Stimulated activated CD8-positive, alpha-beta memory T cell treated with anti-CD3 and anti-CD28 coated beads, Interleukin-15, amount 100 ng/mL, for 48 hours (primary cell): ENCODE measurements around the gene LZTR1.

Experiments used
- DNase-seq, 2 donors: peaks; one replicate each; pipeline ENCODE4 v3.0.0-alpha.2; 2020; ENCODE audit warnings: low read depth in 2 of 2

LZTR1 gene

DNA sequence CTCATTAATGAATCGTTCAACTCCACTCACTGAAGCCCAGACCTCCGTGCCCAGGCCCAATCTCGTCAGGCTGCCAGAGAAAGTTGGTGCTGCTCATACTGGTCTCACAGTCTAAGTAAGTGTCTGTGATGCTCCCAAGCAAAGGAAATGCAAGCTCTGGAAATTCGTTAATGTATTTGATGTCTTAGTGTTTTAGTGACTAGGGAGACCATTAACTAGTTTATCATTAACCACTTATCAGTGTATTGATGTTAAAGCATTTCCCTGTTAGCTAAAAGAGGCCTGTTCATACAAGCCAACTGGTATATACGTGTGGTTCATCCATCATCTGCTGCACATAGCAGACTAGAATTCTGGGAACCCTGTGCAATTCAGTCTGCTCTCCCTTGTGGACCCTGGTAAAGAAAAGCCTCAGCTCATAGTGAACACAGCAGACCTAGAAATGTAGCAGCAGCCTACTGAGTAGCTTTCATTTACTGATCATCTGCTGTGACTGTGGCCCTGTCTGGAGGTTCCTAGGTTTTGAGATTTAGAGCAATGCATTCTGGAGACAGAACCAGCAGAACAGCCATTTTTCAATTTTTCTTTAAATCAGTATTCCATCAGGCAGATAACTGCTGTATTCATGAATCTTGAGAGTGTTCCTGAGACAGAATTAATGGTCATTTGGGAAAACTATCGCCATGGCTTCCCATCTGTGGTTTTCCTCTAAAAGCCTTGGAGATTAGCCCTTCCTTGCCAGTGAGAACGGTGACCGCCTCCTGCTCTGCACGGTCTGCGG is 30.8 kb upstream of the LZTR1 start:
- no peak for DNase-seq

DNA sequence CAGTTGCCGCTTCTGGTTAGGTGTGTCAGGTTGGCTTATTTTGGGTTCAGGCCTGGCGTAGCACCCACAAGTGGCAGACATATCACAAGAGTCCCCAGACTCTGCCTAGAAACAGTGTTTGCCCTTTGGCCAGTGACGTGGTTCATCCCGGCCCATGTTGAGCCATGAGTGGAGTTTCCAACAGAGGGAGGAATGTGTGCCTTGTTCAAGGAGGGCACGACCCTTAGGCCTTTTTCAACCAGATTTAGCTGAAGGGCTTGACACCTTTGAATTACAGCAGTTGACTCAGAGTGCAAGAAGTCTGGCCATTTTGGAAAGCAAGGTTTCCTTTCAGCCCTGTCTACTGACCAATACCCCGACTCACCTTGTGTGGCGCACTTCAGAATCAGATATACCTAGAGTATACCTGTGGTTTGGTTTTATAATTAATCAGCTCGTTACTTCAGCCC is 30.1 kb upstream of the LZTR1 start:
- DNase-seq = no peak

DNA sequence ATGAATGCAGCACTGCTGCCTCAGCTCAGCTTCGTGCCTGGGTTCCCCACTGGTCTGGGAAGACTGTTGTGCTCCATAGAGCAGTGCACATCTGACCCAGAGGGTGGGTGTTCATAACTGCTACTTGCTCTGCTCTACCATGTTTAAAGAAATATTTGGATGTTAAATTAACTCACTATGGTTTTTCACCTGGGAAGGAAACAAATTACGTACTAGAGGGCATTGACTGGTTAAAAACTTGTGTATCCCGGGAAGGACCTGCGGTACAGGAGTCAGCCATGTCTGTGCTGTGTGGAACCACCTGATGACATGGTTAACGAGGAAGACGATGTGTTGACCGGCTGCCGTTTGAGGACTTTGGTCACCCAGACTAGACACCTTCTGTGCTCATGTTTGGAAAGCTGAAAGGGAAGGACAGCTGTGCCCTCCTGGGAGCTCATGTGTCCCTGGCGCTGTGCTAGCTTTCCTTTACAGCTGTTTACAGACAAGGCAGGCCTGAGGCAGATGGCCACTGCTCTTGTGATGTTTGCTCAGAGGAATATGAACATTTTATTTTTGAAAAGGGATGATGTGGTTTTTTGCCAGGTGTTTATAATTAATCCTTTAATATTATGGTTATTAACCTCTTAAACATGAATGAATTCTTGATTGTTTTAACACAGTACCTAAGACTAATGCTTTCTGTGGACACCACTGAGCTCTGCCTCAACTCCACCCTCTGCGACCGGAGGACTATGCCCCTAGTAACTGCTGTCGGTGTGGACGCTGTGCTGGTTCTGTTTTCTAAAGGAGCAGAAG is 29.4 kb upstream of the LZTR1 start:
- DNase-seq = no peak

DNA sequence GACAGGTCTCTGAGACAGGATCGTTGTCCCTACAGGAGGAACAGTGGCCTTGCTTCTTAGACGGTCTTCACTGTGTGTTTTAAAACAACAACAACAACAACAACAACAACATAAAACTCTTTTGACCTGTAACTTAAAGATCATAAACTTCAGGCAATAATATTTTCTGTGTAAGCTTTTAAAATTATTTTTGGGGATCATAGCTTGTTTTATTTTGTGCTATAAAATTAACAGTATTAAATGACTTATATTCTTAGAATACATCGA is 28.8 kb upstream of the LZTR1 start:
- DNase-seq = no peak

DNA sequence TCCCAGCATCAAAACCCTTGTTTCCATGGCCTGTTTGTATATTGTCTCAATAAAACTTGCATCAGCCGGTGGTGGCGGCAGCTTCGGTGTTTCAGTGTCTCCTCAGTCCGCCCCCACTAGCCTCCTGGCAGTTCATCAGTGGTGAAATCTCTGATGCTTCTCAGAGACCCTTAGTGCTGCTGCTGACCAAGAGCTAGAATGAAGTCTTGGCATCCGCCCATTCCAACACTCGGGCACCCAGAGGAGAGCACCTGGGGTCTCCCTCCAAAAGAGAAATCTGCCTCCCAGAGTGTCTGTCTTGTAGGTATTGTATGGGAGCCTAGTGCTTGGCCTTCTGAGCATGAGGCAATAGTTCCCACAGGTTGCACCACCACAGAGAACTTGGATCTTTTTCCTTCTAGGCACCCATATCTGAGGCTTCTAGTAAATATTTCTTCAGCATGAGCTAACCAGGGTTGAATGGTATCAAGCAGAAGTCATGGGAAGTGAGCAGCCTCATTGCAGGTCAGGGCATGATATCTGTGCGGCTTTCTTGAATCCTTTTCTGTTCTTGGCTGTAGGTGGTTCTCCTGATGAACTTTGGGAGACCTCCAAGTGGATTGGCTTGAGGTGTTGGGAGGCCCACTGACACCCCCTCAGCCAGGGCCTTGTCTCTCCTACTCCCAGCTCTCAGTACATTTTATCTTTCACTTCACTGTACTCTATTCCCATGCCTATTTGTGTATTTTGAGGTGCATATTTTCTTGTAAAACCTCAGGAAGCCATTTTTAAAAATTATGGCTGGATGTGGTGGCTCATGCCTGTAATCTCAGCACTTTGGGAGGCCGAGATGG is 28.2 kb upstream of the LZTR1 start:
- DNase-seq = no peak

DNA sequence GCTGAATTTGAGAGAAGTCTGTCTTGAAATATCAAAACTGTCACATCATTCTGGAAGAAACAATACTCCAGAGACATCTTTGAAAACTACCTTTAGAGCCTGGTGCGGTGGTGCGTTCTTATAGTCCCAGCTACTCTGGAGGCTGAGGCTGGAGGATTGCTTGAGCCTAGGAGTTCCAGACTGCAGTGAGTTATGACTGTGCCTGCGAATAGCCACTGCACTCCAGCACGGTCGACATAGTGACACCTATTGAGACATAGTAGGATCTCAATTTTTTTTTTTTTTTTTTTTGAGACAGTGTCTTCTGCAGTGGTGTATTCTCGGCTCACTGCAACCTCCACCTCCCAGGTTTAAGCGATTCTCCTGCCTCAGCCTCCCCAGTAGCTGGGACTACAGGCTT is 26.5 kb upstream of the LZTR1 start:
- no peak for DNase-seq

DNA sequence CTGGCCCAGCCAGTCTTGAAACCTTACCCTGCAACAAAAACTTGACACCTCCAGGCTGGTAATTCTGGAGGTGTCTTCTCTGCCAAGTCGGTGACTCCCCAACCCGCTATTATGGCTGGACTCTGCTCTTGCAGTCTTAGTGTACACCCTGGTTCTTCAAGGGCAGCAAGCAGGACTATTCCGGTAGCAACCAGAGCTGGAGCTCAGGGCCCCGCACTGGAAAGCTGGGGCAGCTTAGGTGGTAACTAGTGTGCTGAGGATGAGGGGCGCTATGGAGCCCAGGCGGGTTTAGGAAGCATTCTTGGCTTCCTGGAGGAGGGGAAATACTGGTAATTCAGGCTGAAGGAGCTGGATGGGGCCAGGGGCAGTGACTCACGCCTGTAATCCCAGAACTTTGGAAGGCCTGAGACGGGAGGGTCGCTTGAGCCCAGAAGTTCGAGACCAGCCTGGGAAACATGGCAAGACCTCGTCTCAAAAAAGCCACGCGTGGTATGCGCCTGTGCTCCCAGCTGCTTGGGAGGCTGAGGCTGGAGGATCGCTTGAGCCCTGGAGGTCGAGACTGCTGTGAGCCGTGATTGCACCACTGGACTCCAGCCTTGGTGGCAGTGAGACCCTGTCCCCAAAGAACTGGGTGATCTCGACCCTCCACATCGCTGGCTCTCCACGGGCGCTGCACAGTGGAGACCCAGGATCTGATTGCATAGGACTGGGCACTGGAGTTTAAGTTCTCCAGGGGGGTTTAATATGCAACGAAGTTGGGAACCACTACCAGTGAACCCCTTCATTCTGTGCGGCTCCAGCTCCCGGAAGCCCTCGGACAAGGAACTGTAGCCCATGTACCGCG is 25.6 kb upstream of the LZTR1 start:
- DNase-seq = no peak

DNA sequence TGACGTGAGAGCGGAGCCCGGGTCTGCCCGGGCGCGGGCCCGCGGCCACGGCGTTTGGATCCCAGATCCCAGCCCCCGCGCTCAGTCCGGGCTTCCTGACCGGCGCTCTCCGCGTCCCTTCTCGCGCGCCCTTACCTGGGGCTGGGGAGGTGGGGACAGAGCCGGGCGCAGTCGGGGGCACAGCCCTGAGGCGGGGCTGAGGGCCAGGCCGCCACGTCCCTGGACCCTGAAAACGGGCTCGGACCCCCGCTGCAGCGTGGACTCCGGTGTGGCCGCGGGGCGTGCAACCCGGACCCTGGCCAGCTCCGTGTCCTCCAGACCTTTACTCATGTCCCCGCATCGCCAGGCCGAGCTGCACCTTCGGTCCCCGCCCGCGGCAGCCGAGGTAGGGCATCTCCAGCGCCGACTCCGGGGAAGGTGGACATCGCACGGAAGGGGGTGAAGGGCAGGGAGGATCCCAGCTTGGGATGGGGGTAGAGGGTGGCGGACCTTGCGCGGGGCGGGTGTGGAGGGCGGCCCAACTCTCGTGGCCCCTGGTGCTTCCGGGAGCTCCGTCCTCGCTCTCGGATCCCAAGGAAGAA is 24.9 kb upstream of the LZTR1 start:
- no peak for DNase-seq

DNA sequence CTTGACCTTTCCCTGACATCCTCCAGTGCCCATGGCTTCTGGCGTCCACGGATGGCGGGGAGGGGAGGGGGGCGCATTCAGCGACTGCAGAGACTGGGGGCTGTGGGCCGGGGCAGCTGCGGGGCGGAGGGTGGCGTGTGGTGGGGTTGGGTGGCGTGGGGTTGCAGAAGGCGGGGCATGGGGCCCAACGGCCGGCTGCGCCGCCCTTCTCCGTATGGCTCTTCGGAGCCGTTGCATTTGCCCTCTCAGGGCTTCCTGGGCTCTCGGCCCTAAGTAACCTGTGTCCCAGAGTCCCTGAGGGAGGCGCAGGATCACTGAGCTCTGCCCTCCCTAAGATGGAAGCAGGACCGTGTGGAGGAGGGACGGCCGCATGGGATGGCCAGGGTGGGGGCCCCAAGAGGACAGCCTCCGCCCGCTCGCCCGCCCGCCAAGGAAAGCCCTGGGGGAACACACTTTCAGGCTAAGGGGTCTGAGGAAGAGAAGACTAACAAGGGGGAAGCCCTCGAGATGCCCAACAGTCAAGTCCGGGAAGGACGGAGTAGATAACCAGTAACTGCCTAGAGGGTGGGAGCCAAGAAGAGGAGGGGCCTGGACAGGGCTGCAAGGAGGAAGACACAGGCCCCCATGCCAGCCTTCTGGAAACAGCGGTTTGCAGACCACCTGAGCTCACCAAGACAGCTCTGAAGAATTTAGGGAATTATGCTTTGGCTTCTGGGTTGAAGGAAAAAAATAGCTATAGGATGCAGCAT is 24.2 kb upstream of the LZTR1 start:
- no peak for DNase-seq

DNA sequence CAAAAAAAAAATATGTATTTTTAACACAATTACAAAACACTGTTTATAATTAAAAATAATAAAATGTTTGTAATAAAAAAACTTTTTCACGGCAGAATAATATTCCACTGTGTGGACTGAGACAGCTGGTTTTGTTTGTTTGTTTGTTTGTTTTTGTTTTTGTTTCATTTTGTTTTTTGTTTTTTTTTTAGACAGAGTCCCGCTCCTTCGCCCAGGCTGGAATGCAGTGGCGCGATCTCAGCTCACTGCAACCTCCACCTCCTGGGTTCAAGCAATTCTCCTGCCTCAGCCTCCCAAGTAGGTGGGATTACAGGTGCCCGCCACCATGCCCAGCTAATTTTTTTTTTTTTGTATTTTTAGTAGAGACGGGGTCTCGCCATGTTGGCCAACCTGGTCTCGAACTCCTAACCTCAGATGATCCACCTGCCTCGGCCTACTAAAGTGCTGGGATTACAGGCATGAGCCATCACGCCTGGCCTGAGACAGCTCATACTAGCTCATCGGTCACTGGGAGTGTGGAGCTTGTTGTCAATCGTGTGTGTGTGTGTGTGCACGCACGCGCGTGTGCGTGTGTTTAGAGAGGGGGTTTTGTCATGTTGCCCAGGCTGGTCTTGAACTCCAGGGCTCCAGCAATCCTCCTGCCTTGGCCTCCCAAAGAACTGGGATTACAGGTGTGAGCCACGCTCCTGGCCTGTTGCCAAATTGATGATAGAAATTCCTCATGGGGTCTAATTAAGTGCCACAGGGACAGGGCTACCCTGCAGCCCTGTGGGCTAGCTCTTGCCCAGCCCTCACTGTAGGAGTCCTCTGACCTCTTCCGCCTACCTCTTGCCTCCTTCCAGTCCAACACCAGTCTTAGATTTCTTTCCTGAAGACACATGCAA is 22.3 kb upstream of the LZTR1 start:
- no peak for DNase-seq

DNA sequence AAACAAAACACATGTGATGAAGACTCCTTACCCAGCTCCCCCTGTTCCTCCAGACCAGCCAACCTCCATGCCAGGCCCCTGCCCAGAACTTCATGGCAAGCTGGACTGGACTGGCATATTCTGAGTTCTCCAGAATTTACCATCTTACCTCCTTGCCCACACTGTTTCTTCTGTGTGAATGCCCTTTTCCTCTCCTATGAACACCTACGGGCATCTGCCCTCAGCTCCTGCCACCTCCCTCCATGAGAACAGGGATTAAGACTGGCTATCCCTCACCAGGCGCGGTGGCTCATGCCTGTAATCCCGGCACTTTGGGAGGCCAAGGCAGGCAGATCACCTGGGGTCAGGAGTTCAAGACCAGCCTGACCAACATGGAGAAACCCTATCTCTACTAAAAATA is 21.5 kb upstream of the LZTR1 start:
- DNase-seq = no peak

DNA sequence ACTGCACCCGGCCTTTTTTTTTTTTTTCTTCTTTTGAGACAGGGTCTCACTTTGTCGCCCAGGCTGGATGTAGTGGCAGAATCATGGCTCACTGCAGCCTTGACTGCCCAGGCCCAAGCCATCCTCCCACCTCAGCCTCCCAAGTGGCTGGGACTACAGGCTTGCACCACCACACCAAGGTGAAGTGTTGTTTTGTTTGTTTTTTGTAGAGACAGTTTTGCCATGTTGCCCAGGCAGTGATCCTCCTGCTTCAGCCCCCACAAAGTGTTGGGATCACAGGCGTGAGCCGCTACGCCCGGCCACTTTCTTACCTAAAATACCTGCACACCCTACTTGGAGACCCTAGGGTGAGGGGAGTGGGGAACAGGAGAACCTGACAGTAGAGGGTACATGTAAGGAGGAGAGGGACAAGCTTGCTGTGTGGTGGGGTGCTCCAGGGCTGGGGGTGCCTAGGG is 19.6 kb upstream of the LZTR1 start:
- DNase-seq = no peak

DNA sequence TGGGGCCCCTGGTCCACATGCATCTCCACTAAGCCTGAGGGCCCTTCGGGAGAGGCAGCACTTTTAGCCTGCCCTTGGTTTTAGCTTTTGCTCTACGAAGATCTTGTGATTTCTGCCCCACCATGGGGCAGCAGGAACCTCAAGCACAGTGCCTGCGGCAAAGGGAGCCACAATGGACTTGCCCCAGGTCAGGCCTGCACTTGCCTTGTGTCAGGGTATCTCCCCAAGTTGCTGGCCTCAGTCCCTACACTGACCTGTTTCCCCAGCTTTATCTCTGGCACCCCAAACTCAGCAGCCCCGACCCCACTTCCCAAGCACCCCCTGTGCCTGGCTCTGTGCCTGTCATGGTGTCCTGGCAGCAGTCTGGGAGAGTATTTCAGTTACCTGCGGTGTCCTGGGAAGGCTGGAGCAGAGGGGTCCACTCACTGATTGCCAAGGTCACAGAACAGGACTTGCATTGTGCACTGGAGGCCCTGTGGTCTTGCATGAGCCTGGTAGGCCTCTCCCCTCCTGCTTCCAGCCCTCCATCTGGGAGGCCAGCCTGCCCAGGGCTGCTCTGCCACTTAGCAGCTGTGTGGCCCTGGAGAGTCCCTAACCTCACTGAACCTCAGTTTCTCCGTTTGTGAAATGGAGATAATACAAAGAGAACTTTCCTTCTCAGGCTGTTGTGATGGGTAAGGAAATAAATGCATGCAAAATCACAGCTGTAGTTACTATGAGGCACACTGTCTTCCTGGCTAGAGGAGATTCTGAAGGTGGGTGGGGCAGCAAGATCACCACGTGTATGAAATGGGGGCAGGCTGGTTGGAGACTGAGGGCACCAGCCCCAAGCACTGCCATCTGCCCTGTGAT is 18.7 kb upstream of the LZTR1 start:
- DNase-seq = no peak

DNA sequence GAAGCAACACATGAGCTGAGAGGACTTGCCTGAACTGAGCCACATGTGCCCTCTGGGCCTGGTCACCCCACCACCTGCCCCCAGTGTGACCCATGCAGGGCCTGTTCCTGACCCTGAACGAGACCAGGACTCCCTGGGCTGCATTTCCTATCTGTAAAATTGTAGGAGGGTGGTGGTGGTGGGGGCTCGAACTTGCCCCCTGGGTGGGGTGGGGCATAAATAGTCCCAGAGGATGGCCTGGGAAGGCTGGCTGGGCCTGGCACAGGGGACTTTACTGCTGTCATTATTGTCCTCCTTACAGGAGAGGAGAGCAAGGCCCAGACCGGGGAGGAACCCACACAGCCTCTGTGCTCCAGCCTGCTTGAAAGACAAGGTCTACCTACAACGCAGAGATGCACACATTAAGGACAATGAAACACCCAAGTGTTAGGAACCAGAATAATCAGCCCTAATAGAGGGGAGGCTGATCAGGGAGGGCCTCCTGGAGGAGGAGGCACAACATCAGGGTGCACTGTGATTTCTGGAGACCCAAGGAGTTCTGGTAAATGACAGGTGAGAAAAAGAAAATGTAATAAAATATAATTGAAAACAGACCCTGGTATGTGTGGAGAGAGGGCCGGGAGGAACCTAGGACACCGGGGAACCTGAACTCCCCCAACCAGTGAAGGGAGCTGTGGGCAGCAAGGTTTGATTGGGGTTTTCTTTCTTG is 17.9 kb upstream of the LZTR1 start:
- DNase-seq = no peak

DNA sequence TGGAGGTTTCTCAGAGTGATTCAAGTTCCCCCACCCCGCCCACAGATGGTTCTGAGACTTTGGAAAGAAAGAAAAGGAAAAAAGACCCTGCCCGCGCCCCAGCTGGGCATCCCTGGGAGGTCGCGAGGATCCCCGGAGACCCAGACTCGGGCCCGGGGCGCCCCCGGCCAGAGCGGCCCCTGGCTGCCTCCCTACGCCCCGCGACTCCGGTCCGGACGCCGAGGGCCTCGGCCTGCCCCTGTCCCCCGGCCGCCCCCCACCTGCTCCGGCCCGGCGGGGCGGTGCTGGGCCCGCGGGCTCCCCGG is 17.3 kb upstream of the LZTR1 start:
- no peak for DNase-seq

DNA sequence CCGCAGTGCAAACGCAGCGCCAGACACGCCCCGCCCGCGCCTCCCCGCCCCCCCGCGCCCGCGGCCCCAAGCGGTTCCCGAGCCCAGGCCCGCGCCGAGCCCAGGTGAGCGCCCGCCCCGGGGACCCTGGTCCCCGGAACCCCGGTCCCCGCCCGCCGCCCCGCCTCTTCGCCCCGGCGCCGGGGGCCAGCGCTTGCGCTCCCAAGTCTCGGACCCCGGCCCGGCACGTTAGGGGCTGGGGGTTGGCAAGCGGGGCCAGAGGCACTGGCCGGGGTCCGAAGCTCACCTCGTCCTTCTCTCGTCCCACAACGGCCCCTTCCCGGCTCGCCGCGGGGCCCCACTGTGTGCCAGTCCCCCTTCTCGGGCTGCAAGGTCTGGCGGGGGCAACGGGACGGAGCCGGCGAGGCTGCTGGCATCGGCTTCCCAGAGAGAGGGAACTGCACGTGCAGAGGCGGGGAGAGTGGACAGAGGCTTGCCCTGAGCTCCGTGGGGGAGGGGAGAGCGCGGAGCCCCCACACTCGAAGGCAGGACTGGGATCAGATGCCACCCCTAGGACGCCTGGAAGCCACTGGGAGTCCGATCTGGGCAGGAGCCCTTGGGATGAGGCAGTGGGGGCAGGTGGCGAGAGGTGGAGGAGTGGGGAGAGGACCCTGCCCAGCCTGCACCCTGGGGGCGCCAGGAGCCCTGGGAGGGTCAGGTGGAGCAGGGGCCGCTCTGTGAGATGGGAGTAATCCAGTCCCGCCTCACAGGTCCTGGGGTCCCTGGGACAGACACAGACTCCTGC is 16.8 kb upstream of the LZTR1 start:
- DNase-seq = no peak
